Skeletal muscle tissue (tissue), 4 donors: Measurements from ENCODE around the gene GNB5. TPM values are rescaled to one million over a fixed set of nuclear protein-coding genes. Genes with fewer than 3 reads are reported as not detected.
"Not testable (repeated sequence)": the region's sequence is repeated elsewhere in the genome, so short reads cannot be mapped to it uniquely, and the experiment has no call there.

Source experiments
- H3K27ac ChIP-seq: one replicate; pipeline ENCODE4 v1.7.0; 2013; ENCODE audit warnings: mild to moderate bottlenecking, low read depth, low read length, inconsistent platforms
- H3K27me3 ChIP-seq, 3 donors: one replicate each; pipeline ENCODE4 v1.7.0; 2013; ENCODE audit warnings: low read length in 3 of 3; ENCODE audit not compliant: control insufficient read depth in 3 of 3, insufficient read depth in 3 of 3
- H3K36me3 ChIP-seq, 3 donors: one replicate each; pipeline ENCODE4 v1.7.0; 2013; ENCODE audit warnings: low read length in 3 of 3; ENCODE audit not compliant: control insufficient read depth in 3 of 3, insufficient read depth in 3 of 3
- H3K4me1 ChIP-seq, 3 donors: one replicate each; pipeline ENCODE4 v1.7.0; 2013; ENCODE audit warnings: low read length in 3 of 3, mild to moderate bottlenecking in 3 of 3; ENCODE audit not compliant: control insufficient read depth in 3 of 3, insufficient read depth in 3 of 3
- H3K4me3 ChIP-seq, 3 donors: one replicate each; pipeline ENCODE4 v1.7.0; 2013; ENCODE audit warnings: low read length in 3 of 3
- H3K9ac ChIP-seq, 3 donors: one replicate each; pipeline ENCODE4 v1.7.0; 2013; ENCODE audit warnings: low read length in 3 of 3, mild to moderate bottlenecking in 3 of 3, moderate library complexity in 2 of 3, low read depth in 1 of 3
- H3K9me3 ChIP-seq, 3 donors: one replicate each; pipeline ENCODE4 v1.7.0; 2013; ENCODE audit warnings: low read length in 3 of 3; ENCODE audit not compliant: control insufficient read depth in 3 of 3
- total RNA-seq: library from RNA; depleted of rRNA; stranded (reverse); fragments of >200 nt; gene quantifications from one replicate; pipeline ENCODE4 v1.2.3, GENCODE V29; 2014
- donor health status: Osteomylitis.

Gene GNB5
- total RNA-seq, 1 donor from 2014 or later: 2.6 TPM

DNA sequence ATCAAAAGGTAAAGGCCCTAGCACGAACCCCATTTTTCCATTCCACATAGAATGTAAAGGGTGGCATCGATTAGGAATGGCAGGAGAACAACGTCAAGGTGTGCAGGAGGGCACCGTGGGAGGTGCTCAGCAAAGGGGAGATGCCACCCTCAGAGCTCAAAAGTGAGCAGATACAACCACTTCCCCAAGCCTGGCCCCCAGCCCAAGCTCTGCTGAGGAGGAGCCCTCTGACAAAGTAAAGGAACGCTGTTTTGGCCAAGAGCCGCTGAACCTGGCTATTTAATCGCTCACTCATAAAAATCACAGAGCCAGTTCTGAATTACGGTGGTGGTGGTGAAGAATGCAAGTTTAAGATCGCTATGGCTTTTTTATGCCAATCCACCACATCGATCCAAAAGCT lies 12.4 kb downstream of the GNB5 start:
- Histone ChIP-seq H3K27me3 (peaks cover 0 to 19% (median 4%) of the 10 kb centered on the region in 3 donors), H3K4me1 (peaks cover 9 to 17% (median 15%) of the 10 kb centered on the region in 3 donors), H3K4me3 (peak overlapping the region; percentile 78 to 83 (median 81)), H3K36me3 (no peaks in the 10 kb centered on the region), H3K9ac (peak overlapping the region; percentile 59 to 68 (median 65)), H3K9me3 (no peaks in the 10 kb centered on the region), H3K27ac (no peak overlapping the region)

DNA sequence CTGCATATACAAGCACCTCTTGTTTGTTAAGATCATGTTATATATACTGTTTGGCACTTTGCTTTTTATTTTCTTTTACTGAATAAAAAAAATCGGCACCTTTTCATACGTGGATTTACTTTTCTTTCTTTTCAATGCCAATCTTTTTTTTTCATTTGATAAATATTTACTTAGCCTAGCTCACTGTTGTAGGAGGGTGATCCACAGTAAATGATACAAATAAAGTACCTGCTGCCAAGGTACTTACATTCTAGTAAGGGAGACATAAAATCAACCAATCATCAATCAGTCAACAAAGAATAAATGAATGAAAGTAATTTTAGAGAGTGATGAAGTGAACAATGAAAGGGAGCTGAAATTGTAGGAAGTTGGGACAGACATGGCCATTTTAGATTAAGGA lies 18.3 kb downstream of the GNB5 start:
- no peaks in the 10 kb centered on the region for H3K9me3 ChIP-seq
- no peak overlapping the region for H3K4me3 ChIP-seq
- H3K27me3 ChIP-seq: no peaks in the 10 kb centered on the region
- no peak overlapping the region for H3K9ac ChIP-seq
- no peaks in the 10 kb centered on the region for H3K36me3 ChIP-seq
- H3K27ac ChIP-seq: no peak overlapping the region
- no peaks in the 10 kb centered on the region for H3K4me1 ChIP-seq

- H3K4me3 ChIP-seq: no peak overlapping the region
- H3K9me3 ChIP-seq: no peaks in the 10 kb centered on the region
- H3K36me3 ChIP-seq: no peaks in the 10 kb centered on the region
- H3K9ac ChIP-seq: peak overlapping the region in 1 of 3 donors; percentile 43
- H3K27me3 ChIP-seq: no peaks in the 10 kb centered on the region
- H3K4me1 ChIP-seq: no peaks in the 10 kb centered on the region
- H3K27ac ChIP-seq: no peak overlapping the region
Measured at GRCh38 chr15:52171807-52172206, 19.4 kb downstream of the GNB5 start.

- no peaks in the 10 kb centered on the region for H3K4me1 ChIP-seq
- no peak overlapping the region for H3K27ac ChIP-seq
- no peak overlapping the region for H3K4me3 ChIP-seq
- H3K27me3 ChIP-seq: no peaks in the 10 kb centered on the region
- no peaks in the 10 kb centered on the region for H3K9me3 ChIP-seq
- no peaks in the 10 kb centered on the region for H3K36me3 ChIP-seq
- peak overlapping the region in 1 of 3 donors; percentile 33 for H3K9ac ChIP-seq
Measured at GRCh38 chr15:52171386-52171785, 19.8 kb downstream of the GNB5 start.

- not testable (repeated sequence) for H3K9me3 ChIP-seq
Measured at GRCh38 chr15:52170199-52170598, 21.0 kb downstream of the GNB5 start.

GRCh38 chr15:52165494-52166131 lies 25.6 kb downstream of the GNB5 start:
- not testable (repeated sequence) for H3K36me3 ChIP-seq, H3K27ac ChIP-seq, H3K9ac ChIP-seq, H3K9me3 ChIP-seq, H3K4me1 ChIP-seq, H3K4me3 ChIP-seq, H3K27me3 ChIP-seq

More at GRCh38 chr15:52170199-52170598, 21.0 kb downstream of the GNB5 start:
- H3K36me3 ChIP-seq, H3K27ac ChIP-seq, H3K4me3 ChIP-seq, H3K27me3 ChIP-seq, H3K4me1 ChIP-seq, H3K9ac ChIP-seq: not testable (repeated sequence)

DNA sequence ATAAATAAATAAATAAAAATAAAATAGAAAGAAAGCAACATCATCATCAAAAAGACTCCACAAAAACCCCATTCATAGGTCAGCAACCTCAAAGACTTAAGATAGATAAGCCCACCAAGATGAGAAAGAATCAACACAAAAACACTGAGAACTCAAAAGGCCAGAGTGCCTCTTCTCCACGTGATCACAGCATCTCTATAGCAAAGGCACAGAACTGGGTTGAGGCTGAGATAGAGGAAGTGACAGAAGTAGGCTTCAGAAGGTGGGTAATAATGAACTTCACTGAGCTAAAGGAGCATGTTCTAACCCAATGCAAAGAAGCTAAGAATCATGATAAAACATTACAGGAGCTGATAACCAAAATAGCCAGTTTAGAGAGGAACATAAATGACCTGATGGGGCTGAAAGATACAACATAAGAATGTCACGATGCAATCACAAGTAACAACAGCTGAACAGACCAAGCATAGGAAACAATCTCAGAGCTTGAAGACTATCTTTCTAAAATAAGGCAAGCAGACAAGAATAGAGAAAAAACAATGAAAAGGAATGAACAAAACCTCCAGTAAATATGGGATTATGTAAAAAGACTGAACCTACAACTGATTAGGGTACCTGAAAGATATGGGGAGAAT lies 26.4 kb downstream of the GNB5 start:
- Histone ChIP-seq H3K4me1 (no peaks in the 10 kb centered on the region), H3K9me3 (no peaks in the 10 kb centered on the region), H3K9ac (no peak overlapping the region), H3K27me3 (no peaks in the 10 kb centered on the region), H3K27ac (no peak overlapping the region), H3K4me3 (no peak overlapping the region), H3K36me3 (no peaks in the 10 kb centered on the region)

- H3K27ac ChIP-seq: no peak overlapping the region
- H3K4me3 ChIP-seq: no peak overlapping the region
- H3K36me3 ChIP-seq: no peaks in the 10 kb centered on the region
Measured at GRCh38 chr15:52163321-52164190, 27.6 kb downstream of the GNB5 start.

DNA sequence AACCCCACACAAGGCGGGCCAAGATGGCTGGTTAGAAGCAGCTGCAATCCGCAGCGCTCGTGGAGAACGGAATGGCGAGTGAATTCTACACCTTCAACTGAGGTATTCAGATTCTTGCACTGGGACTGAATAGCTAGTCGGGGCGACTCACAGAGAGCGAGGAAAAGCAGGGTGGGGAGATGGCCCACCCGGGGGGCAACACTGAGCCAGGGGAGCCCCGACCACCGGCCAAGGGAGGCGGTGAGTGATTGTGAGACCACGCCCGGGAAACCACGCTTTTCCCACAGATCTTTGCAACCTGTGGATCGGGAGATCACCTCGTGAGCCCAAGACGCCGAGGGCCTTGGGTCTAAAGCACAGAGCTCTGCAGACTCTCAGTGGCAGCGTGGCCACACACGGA lies 28.3 kb downstream of the GNB5 start:
- Histone ChIP-seq H3K4me1 (no peaks in the 10 kb centered on the region), H3K27ac (no peak overlapping the region), H3K27me3 (no peaks in the 10 kb centered on the region), H3K9me3 (no peaks in the 10 kb centered on the region), H3K36me3 (no peaks in the 10 kb centered on the region), H3K4me3 (no peak overlapping the region), H3K9ac (no peak overlapping the region)

More at GRCh38 chr15:52163321-52164190, 27.6 kb downstream of the GNB5 start:
- Histone ChIP-seq H3K9ac (no peak overlapping the region), H3K4me1 (no peaks in the 10 kb centered on the region), H3K9me3 (no peaks in the 10 kb centered on the region), H3K27me3 (no peaks in the 10 kb centered on the region)

DNA sequence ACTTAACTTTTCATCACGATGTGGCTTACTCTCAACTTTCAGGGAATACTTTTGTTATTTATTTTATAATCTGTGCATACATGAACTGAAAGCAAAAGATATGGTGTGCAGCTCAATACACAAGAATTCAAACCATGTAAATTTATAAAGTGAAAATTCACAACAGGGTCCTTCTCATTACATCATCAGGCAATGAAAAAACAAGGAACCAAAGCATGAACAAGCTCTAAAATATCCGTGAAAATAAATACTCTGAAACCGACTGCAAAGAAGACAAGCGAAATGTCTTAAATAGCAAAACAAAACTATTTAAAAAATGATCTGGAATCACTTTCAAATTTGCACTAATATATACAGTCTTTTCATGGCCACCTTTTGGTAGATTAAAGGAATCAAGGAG lies 28.9 kb downstream of the GNB5 start:
- Histone ChIP-seq H3K9ac (no peak overlapping the region), H3K27ac (no peak overlapping the region), H3K36me3 (no peaks in the 10 kb centered on the region), H3K27me3 (no peaks in the 10 kb centered on the region), H3K4me1 (no peaks in the 10 kb centered on the region), H3K9me3 (no peaks in the 10 kb centered on the region), H3K4me3 (no peak overlapping the region)
